ENCODE measurements around the gene OR2D2. TPM values are rescaled to one million over a fixed set of nuclear protein-coding genes. Genes with fewer than 3 reads are reported as not detected.

Gene OR2D2, protein sequence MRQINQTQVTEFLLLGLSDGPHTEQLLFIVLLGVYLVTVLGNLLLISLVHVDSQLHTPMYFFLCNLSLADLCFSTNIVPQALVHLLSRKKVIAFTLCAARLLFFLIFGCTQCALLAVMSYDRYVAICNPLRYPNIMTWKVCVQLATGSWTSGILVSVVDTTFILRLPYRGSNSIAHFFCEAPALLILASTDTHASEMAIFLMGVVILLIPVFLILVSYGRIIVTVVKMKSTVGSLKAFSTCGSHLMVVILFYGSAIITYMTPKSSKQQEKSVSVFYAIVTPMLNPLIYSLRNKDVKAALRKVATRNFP
- total RNA-seq = 1 to 10 TPM in 3 of 8 experiments, under 1 TPM in 3, not detected in 2; 0.11 to 1.6 (median 0.88) TPM

DNA sequence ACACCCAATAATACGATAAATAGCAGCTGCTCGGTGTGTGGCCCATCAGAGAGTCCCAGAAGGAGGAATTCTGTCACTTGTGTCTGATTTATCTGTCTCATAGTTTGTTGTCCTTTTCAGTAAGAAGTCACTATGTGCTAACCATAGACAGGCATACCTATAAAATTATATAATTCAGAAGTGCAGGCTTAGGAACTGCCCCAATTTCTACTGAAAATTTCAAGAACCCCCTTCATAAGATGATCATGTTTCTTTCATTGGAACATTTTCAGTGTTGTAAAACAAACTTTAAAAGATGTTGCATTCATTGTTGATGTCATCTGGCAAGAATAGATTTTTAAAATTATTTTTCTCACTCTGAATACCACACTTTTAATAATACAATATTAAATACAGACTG, at the start of gene OR2D2:
Gene OR2D2, minus strand, starts transcription at position 101 of the 400 bp plus-strand sequence. Its CDS starts 0 bp downstream, at position 101.
- Histone ChIP-seq H3K4me3 (no peak within 1 kb of the TSS), H3K4me1 (replicated peaks in 1 of 2) (no peaks in the 10 kb centered on the region), H3K27ac (no peak within 1 kb of the TSS)
- in situ Hi-C loops (cut with MboI; ENCODE audit: low pct_unique_long_range_greater_than_20kb in 2 of 9, low sequenced_read_pairs in 9 of 9, unreplicated experiment in 9 of 9) = no loop called here
- WGBS, 10 experiments = 0 to 100% (median 83%) methylated on average over 1 to 2 of the region's 2 CpGs; no CpG with 5 or more reads in 4 of the 10 experiments
- ATAC-seq (replicated peaks in 6 of 8) = no peak

GRCh38 chr11:6941970-6942369, 49.7 kb upstream of the OR2D2 start:
- Histone ChIP-seq H3K27ac (no peak overlapping the region), H3K4me3 (no peak overlapping the region), H3K4me1 (replicated peaks in 1 of 2) (no peaks in the 10 kb centered on the region)
- no peak for ATAC-seq (replicated peaks in 6 of 8)
- in situ Hi-C loops (cut with MboI; ENCODE audit: low pct_unique_long_range_greater_than_20kb in 2 of 9, low sequenced_read_pairs in 9 of 9, unreplicated experiment in 9 of 9) = no loop called here

GRCh38 chr11:6932145-6932544, 39.8 kb upstream of the OR2D2 start:
- Histone ChIP-seq H3K4me3 (no peak overlapping the region), H3K4me1 (replicated peaks in 1 of 2) (peaks cover 6% of the 10 kb centered on the region in 2 donors), H3K27ac (no peak overlapping the region)
- ATAC-seq (replicated peaks in 6 of 8) = no peak
- 81 to 100% (median 94%) methylated on average over 1 to 7 of the region's 7 CpGs; no CpG with 5 or more reads in 1 of the 10 experiments for WGBS, 10 experiments
- in situ Hi-C loops (cut with MboI; ENCODE audit: low pct_unique_long_range_greater_than_20kb in 2 of 9, low sequenced_read_pairs in 9 of 9, unreplicated experiment in 9 of 9) = no loop called here

GRCh38 chr11:6931146-6931713, 38.9 kb upstream of the OR2D2 start:
- in situ Hi-C loops (cut with MboI; ENCODE audit: low pct_unique_long_range_greater_than_20kb in 2 of 9, low sequenced_read_pairs in 9 of 9, unreplicated experiment in 9 of 9) = no loop called here
- H3K4me3 ChIP-seq = no peak overlapping the region
- H3K27ac ChIP-seq = no peak overlapping the region
- H3K4me1 ChIP-seq (replicated peaks in 1 of 2) = peaks cover 6% of the 10 kb centered on the region in 2 donors
- no peak for ATAC-seq (replicated peaks in 6 of 8)
- WGBS, 10 experiments = 67 to 100% (median 97%) methylated on average over 1 to 3 of the region's 3 CpGs; no CpG with 5 or more reads in 1 of the 10 experiments

GRCh38 chr11:6928916-6929315, 36.6 kb upstream of the OR2D2 start:
- no peak for ATAC-seq (replicated peaks in 6 of 8)
- no peak overlapping the region for H3K4me3 ChIP-seq
- WGBS, 10 experiments = 17 to 80% (median 73%) methylated on average over 1 to 4 of the region's 4 CpGs; no CpG with 5 or more reads in 4 of the 10 experiments
- no peak overlapping the region for H3K27ac ChIP-seq
- in situ Hi-C loops (cut with MboI; ENCODE audit: low pct_unique_long_range_greater_than_20kb in 2 of 9, low sequenced_read_pairs in 9 of 9, unreplicated experiment in 9 of 9) = no loop called here
- H3K4me1 ChIP-seq (replicated peaks in 1 of 2) = peaks cover 6% of the 10 kb centered on the region in 2 donors

- H3K4me3 ChIP-seq = peak overlapping the region; percentile 45 to 61 (median 47)
- ATAC-seq (replicated peaks in 6 of 8) = peak in 2 of 8 experiments; percentile 14 to 58
- no peak overlapping the region for H3K27ac ChIP-seq
- WGBS, 10 experiments = 0 to 25% (median 13%) methylated on average over 2 to 10 of the region's 11 CpGs
- in situ Hi-C loops (cut with MboI; ENCODE audit: low pct_unique_long_range_greater_than_20kb in 2 of 9, low sequenced_read_pairs in 9 of 9, unreplicated experiment in 9 of 9) = no loop called here
- H3K4me1 ChIP-seq (replicated peaks in 1 of 2) = peaks cover 6% of the 10 kb centered on the region in 2 donors
Measured at GRCh38 chr11:6927030-6927617, 34.8 kb upstream of the OR2D2 start.

DNA sequence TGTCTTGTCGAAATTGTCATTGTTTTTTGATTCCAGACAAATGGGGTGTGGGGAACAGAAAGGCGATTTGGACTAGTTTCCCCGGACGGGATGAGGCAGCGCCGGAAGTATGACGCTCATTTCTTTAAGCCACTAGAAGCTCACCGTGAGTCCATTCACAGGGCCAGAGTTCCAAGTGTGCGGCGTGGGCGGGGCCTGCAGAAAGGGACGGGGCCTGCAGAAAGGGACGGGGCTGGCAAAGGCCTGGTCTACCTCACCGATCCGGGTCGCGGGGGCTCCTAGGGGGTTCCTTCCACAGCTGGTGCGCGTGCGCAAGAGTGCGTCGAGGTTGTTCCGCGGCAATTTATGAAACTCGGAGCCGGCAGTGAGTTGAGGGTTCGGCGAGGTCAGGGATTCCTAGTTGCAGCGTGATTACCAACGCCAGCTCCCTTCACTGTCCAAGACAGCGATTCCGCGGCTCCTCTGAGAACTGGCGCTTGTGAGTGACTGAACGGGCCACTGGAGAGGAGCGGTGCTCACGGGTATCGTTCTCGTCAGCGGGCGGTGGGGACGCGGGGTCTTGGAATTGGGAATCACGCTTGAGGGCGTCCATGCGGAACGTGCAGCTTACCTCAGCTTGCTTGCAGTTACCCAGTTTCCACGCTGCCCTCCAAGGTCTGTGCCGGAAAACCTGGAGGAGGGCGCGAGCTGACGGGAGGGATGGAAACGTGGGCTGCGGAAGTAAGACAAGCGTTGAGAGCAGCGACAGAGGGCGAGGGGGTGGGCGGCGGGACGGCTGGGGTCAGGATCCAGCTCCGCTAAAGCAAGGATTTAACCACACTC, 34.1 kb upstream of the OR2D2 start, which contains the start of gene ZNF215:
Gene ZNF215, plus strand, starts transcription at position 219 of the 822 bp plus-strand sequence. CDS start 5,847 bp downstream, outside the sequence.
- H3K4me3 ChIP-seq = peak within 1 kb of the TSS; percentile 45 to 61 (median 47)
- in situ Hi-C loops (cut with MboI; ENCODE audit: low pct_unique_long_range_greater_than_20kb in 2 of 9, low sequenced_read_pairs in 9 of 9, unreplicated experiment in 9 of 9) = no loop called here
- no peak within 1 kb of the TSS for H3K27ac ChIP-seq
- peaks cover 6% of the 10 kb centered on the region in 2 donors for H3K4me1 ChIP-seq (replicated peaks in 1 of 2)
- peak; percentile 84 to 91 (median 88) for ATAC-seq (replicated peaks in 6 of 8)
- WGBS, 10 experiments = 0 to 10% (median 0%) methylated on average over 1 to 15 of the region's 61 CpGs; no CpG with 5 or more reads in 2 of the 10 experiments

DNA sequence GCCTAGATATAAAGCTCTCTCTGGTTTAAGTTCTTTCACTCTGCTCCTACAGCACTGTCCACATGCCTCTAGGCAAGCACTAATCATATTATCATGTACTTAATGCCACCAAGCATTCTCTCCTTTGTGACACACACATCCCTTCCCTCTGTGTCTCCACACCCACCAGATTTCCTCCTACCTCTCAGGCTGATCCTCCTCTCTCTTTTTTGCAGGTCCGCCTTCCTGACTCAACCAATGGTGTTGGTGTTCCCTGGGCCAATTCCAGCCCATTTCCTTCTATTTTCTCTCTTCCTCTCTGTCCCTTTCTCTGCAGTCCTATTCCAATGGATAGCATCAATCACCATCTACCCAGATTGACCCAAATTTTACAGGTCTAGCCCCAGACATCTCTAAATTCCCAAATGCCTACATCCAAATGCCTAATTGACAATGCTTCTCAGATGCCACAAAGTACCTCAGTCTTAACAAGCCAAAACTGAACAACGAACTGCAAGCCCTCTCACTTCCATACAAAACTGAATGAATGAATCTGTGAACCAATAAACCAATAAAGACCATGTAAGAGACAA, 33.4 kb upstream of the OR2D2 start:
- ATAC-seq (replicated peaks in 6 of 8) = peak in 7 of 8 experiments; percentile 2 to 60 (median 8)
- whole genome bisulfite sequencing, 10 experiments = 6 to 100% (median 67%) methylated on average over 1 to 2 of the region's 2 CpGs; no CpG with 5 or more reads in 3 of the 10 experiments
- H3K4me1 ChIP-seq (replicated peaks in 1 of 2) = peaks cover 6% of the 10 kb centered on the region in 2 donors
- in situ Hi-C loops (cut with MboI; ENCODE audit: low pct_unique_long_range_greater_than_20kb in 2 of 9, low sequenced_read_pairs in 9 of 9, unreplicated experiment in 9 of 9) = no loop called here
- H3K4me3 ChIP-seq = peak overlapping the region; percentile 45 to 61 (median 47)
- no peak overlapping the region for H3K27ac ChIP-seq

DNA sequence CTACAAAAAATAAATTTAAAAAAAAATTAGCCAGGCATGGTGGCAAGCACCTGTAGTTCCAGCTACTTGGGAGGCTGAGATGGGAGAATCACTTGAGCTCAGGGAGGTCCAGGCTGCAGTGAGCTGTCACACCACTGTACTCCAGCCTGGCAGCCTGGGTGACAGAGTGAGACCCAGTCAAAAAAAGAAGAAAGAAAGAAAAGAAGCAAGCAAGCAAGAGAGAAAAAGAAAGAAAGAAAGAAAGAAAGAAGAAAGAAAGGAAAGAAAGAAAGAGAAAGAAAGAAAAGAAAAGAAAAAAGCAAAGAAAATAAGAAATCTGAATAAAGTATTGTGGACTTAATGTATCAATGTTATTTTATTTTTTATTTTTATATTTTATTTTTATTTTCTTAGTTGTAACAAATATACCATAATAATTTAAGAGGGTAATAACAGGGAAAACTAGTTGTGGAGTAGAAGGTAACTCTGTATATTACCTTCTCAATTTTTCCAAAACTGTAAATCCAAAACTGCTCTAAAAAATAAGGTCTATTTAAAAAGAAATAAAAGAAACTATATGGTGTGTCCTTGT, 32.8 kb upstream of the OR2D2 start:
- Histone ChIP-seq H3K4me3 (no peak overlapping the region), H3K4me1 (replicated peaks in 1 of 2) (peaks cover 6% of the 10 kb centered on the region in 2 donors), H3K27ac (no peak overlapping the region)
- in situ Hi-C loops (cut with MboI; ENCODE audit: low pct_unique_long_range_greater_than_20kb in 2 of 9, low sequenced_read_pairs in 9 of 9, unreplicated experiment in 9 of 9) = no loop called here
- no peak for ATAC-seq (replicated peaks in 6 of 8)

- WGBS, 10 experiments = 78 to 100% (median 100%) methylated on average over 1 of the region's 1 CpG; no CpG with 5 or more reads in 3 of the 10 experiments
- Histone ChIP-seq H3K27ac (no peak within 1 kb of the TSS), H3K4me1 (replicated peaks in 1 of 2) (no peaks in the 10 kb centered on the region), H3K4me3 (no peak within 1 kb of the TSS)
- no peak for ATAC-seq (replicated peaks in 6 of 8)
- in situ Hi-C loops (cut with MboI; ENCODE audit: low pct_unique_long_range_greater_than_20kb in 2 of 9, low sequenced_read_pairs in 9 of 9, unreplicated experiment in 9 of 9) = no loop called here
Measured at GRCh38 chr11:6920702-6921101, 28.4 kb upstream of the OR2D2 start, which contains the start of gene OR2D3. OR2D3 (plus strand) TSS chr11:6921002; CDS start chr11:6921002, 0 bp downstream.

DNA sequence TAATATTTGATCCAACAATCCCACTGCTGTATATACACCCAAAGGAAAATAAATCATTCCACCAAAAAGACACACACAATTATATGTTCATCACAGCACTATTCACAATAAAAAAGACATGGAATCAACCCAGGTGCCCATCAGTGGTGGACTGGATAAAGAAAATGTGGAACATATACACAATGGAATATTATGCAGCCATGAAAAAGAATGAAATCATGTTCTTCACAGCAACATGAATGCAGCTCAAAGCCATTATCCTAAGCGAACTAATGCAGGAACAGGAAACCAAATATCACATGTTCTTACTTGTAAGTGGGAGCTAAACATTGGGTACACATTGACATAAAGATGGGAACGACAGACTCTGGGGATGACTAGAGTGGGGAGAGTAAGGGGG, 27.4 kb upstream of the OR2D2 start:
- no peak overlapping the region for H3K4me3 ChIP-seq
- H3K4me1 ChIP-seq (replicated peaks in 1 of 2) = no peaks in the 10 kb centered on the region
- in situ Hi-C loops (cut with MboI; ENCODE audit: low pct_unique_long_range_greater_than_20kb in 2 of 9, low sequenced_read_pairs in 9 of 9, unreplicated experiment in 9 of 9) = no loop called here
- ATAC-seq (replicated peaks in 6 of 8) = no peak
- H3K27ac ChIP-seq = no peak overlapping the region
- WGBS, 10 experiments = 0 to 67% (median 28%) methylated on average over 1 to 2 of the region's 2 CpGs; no CpG with 5 or more reads in 1 of the 10 experiments

- in situ Hi-C loops (cut with MboI; ENCODE audit: low pct_unique_long_range_greater_than_20kb in 2 of 9, low sequenced_read_pairs in 9 of 9, unreplicated experiment in 9 of 9) = no loop called here
- Histone ChIP-seq H3K4me3 (no peak overlapping the region), H3K27ac (no peak overlapping the region), H3K4me1 (replicated peaks in 1 of 2) (no peaks in the 10 kb centered on the region)
- WGBS, 10 experiments = 18 to 100% (median 98%) methylated on average over 1 to 3 of the region's 3 CpGs; no CpG with 5 or more reads in 2 of the 10 experiments
- ATAC-seq (replicated peaks in 6 of 8) = peak in 3 of 8 experiments; percentile 52 to 85 (median 55)
Measured at GRCh38 chr11:6911948-6912347, 19.6 kb upstream of the OR2D2 start.
